Endometrial microvascular endothelial cells (primary cell): ENCODE results near the gene SNX12. TPM values are rescaled to one million over a fixed set of nuclear protein-coding genes. Genes with fewer than 3 reads are reported as not detected.

Source experiments
- in situ Hi-C: cut with HindIII; loops from 2 replicates; pipeline ENCODE4 v1.10.0; 2017; ENCODE audit warnings: low sequenced_read_pairs, low pct_unique_long_range_greater_than_20kb; ENCODE audit errors: inconsistent ontology term
- total RNA-seq: library from RNA; depleted of rRNA; stranded (reverse); fragments of >200 nt; gene quantifications from one replicate; pipeline ENCODE4 v1.2.3, GENCODE V29; 2015; ENCODE audit errors: inconsistent ontology term

The SNX12 gene
- total RNA-seq, result 79.9 TPM

DNA sequence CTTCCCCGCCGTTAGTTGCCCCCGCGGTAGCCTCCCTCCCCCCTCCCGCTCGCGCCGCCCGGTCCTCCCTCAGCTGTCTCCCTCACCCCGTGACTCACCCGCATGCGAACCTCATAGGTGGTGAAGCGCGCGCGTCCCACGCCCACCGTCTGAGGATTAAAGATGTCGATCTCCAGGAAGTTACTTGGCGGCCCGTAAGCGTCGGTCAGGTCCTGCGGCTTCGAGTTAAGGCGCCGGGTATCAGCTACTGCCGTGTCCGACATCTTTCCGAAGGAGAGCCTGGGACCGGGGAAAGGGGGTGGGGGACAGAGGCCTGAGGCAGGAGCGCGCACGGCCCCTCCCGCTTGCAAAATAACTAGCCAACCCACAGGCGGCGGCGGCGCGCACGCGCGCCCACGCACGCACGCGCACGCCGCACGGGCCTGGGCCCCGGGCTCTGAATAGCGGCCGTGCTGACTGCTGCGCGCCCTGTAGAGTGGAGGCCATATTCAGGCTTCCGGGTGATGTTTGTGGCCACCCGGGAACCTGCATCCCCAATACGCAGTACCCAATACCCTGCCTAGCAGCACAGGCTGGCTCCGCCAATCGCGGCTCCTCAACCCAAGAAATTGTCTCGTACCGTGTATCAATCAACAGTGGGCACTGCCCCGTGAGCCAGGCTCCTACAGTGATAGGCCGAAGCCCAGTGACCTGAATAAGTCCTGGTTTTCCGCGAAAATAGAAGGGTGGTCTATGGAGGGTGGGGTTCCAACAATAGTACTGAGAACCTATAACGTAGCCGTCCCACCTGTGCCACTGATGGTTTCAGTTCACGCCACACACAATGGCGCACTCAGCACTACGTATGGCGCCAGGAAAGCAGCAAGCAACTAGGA lies at the start of gene SNX12:
TSS of gene SNX12 (minus strand) at position 291 of the 875 bp plus-strand sequence. CDS start at position 263, 28 bp downstream.
- in situ Hi-C loops, result no loop called here

DNA sequence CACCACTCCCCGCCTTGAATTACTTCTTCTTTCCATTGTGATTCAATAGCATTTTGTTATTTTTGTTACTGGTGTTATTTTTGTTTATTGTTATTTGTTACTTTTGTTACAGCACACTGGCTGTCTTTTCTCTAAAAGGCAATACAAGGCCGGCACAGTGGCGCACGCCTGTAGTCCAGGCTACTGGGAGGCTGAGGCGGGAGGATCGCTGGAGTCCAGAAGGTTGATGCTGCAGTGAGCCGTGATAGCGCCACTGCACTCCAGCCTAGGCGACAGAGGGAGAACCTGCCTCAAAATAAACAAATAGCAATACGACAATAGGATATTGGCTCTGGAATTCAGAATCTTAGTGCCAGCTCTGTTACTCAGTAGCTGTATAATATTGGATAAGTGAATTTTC lies 49.2 kb upstream of the SNX12 start:
- in situ Hi-C loops, result no loop called here

DNA sequence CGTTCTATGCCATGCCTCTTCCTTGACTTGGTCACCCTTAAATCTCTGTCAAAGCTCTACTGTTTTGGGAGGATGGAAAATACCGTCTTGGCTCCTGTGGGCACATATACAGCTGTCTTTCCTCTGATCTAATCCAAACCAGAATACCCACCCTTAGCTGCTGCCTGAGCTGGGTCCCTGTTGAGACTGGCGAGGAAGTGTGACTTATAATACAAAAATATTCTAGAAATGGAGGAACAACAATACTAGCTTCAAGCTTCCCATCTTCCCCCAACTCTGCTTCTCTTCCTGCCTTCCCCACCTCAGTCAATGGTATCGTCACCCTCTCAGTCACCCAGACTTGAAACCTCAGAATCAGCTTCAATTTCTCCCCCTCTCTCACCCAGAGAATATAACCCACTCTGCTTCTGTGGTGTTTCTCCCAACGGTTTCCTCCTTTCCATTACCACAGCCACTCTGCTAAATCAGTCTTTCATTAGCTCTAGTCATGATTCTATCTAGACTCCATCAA lies 43.8 kb upstream of the SNX12 start:
- in situ Hi-C loops, result no loop called here

DNA sequence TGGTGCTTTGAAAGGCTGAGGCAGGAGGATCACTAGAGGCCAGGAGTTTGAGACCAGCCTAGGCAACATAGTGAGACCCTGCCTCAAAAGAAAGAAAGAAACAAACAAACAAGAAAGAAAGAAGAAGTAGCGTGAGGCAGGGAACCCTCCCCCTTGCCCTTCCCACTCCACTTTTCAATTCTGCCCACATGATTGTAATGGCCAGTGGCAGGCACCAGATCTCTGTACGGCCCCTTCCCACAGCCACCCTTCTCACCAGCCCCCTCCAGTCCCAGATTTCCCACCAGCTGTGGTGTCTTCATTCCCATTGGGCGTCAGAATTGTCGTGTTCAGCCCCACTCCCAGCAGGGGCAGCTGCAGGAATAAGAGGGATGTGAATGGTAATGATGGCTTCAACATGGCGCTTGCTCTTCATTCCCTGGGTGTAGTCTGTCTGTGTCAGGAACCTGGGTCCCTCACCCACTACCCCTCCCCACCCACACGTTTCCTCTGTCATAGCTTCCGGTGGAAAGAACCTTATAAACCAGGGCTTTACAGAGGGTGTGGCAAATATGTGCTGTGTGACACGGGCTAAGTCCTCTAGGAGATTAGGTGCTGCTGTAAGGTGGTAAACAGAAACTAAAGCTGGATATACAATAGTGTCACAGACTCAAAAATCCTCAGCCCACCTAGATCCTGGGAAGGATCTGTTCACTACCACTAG lies 43.2 kb upstream of the SNX12 start, which contains the start of gene IL2RG:
TSS of gene IL2RG (minus strand) at position 437 of the 703 bp plus-strand sequence. CDS start at position 399, 38 bp downstream.
- in situ Hi-C loops, result no loop called here

DNA sequence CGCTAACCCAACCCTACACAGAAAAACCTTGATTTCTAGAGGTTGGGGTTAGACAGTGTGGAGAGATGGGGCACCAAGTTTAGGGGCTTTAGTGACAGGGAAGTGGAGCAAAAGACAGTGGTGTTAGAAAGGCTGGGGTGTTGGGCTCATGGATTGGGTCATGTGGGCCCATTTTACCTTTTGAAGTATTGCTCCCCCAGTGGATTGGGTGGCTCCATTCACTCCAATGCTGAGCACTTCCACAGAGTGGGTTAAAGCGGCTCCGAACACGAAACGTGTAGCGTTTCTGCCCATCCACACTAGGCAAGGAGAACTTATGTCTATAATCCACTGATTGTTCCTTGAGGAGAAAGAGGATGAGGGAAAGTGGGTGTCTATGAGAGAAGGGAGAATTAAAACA lies 40.9 kb upstream of the SNX12 start:
- in situ Hi-C loops, result no loop called here

DNA sequence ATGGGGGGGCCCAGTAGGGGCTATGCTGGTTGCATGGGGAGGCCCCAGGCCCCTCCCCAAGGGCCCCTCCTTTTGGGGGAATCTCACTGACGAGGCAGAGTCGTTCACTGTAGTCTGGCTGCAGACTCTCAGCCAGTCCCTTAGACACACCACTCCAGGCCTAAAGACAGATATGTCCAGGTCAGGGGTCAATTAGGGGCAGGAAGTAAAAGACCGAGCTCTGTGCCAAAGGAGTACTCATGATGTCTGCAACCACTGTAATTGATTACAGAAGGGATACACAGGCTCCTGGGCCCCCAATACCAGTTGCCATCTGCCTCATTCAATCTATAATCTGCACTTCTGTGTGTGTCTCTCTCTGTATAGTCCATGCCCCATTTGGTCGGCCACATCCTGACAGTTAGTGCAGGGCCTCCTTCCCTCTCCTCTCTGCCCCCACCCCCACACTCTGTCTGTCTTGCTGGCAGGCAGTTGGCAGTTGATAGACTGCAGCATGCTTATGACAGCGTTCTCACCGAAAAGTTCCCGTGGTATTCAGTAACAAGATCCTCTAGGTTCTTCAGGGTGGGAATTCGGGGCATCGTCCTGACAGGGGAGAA lies 39.7 kb upstream of the SNX12 start:
- in situ Hi-C loops, result no loop called here

DNA sequence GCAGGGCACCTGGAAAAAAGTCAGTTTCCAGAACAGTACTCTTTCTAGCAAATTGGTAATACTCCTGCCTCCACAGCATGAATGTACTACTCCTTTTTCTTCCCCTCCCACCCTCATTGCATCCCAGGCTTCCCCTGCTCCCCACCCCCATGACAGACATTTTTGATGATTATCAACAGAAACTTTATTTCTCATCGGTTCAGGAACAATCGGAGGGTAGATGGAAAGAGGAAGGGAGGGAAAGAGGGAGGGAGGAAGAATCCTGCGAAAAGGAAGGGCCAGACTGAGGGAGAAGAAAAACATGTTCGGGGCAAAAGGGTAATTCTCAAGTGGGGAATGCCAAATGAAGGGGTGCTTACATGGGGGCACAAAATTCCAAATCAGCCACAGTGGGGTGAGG lies 39.1 kb upstream of the SNX12 start:
- in situ Hi-C loops, result no loop called here

DNA sequence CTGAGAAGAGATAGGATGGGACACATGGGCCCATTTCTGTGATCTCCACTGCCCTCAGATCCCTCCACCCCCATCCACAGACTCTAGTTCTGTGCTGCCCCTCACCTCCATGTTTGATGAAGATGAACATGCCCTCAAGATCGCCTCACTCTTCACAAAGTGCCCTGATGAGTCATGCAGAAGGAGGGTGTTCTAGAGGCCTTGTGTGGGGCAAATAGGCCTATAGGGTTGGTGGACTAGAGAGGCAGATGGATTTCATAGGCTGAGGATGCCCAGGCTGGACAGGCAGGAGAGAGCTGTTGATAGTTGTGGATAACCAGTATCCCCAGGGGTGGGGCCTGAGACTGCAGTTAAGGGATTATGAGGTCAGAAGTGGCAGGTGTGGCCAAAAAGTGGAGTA lies 38.3 kb upstream of the SNX12 start, which contains the start of gene CXorf65:
TSS of gene CXorf65 (minus strand) at position 314 of the 400 bp plus-strand sequence. CDS start at position 130, 184 bp downstream.
- in situ Hi-C loops, result no loop called here

DNA sequence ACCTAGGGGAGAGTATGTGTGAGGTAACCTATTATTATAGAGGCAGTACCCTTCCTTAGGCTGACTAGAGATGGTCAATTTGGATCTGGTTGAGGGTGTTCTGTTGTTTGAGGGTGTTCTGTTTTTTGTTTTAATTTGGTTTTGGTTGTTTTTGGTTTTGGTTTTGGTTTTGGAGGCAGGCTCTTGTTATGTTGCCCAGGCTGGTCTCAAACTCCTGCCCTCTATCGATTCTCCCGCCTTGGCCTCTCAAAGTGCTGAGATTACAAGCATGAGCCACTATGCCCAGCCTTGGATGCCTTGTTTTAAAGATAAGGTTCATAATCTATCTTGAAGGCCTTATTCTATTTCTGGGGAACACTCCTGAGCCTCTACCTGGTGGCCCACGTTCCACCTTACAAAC lies 37.5 kb upstream of the SNX12 start:
- in situ Hi-C loops, result no loop called here

DNA sequence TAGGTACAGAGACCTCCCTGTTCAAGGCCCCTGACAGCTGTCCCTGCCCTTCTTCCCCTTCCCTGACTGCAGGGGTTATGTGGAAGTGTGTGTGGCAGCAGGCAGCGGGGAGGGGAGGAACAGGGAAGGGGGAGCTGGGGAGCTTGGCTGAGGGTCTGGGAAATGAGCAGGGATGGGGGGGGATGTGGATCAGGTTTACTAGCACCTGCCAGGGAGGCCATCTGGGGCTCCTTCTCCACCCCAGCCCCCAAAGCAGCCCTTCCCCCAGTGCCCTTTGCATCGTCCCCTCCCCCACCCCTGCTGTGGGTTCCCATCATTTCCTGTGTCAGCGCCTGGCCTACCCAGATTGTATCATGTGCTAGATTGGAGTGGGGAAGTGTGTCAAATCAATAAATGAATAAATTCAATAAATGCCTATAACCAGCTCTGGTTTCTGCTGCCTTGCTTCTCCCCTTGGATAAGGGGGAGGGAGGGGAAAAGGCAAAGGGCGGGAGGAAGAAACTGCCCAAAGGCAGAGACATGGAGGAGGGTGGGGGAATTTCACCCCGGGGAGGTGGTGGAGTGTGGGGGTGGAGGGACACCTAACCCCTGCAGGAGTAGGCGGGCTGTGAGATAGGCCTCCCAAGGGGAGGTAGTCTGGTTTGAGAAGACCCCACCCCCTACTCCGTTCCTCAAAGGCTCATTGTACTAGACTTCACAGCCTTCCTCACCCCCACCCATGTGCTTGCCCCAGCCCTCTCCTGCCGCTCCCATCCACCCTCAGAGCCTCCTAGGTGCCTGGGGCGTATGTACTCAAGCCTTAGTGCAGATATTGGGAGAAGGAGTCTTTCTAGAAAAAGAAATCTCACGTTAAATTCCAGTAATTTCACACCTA lies 35.2 kb upstream of the SNX12 start:
- in situ Hi-C loops, result no loop called here

DNA sequence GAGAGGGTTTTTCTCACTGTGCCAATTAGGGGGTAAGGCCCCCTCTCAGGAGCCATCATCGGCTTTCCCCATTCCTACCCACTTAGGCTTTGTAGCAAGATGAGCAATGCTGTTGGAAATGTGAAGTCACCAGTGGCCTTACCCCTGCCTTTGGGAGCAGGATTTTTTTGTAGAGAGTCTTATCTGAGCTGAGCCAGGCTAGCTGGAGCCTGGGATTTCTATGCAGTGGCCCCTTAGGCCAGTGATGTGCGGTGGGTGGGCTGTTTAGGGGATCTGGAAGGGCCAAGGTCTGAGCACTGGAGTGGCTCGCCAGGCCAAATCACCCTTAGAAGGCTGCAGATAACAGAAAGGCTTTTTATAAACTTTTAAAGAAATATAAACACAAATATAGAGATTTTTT lies 34.2 kb upstream of the SNX12 start:
- in situ Hi-C loops, result no loop called here

DNA sequence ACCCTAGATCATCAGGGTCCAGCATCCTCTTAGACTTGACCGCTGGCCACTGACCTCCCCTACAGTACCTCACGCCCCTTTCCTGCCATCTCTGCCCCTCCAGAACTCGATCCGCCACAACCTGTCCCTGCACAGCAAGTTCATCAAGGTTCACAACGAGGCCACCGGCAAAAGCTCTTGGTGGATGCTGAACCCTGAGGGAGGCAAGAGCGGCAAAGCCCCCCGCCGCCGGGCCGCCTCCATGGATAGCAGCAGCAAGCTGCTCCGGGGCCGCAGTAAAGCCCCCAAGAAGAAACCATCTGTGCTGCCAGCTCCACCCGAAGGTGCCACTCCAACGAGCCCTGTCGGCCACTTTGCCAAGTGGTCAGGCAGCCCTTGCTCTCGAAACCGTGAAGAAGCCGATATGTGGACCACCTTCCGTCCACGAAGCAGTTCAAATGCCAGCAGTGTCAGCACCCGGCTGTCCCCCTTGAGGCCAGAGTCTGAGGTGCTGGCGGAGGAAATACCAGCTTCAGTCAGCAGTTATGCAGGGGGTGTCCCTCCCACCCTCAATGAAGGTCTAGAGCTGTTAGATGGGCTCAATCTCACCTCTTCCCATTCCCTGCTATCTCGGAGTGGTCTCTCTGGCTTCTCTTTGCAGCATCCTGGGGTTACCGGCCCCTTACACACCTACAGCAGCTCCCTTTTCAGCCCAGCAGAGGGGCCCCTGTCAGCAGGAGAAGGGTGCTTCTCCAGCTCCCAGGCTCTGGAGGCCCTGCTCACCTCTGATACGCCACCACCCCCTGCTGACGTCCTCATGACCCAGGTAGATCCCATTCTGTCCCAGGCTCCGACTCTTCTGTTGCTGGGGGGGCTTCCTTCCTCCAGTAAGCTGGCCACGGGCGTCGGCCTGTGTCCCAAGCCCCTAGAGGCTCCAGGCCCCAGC lies 32.7 kb upstream of the SNX12 start:
- in situ Hi-C loops, result no loop called here

DNA sequence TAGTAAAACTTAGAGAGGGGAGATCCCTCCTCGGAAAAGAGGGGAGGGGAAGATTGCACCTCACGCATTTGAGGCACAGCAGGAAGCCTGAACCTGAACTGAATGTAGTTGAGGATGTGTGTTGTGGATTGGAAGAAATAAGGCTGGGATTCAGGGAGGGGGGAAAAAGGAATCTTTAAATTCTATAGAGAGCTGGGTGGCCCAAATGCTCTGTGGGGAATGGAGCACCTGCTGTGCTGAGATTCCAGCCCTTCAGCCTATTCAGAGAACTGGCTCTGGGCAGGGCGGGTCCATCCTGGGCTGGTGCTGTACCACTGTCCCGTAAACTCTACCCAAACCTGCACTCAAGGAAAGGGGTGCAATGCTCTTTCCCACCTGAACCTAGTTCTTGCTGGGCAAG lies 31.6 kb upstream of the SNX12 start:
- in situ Hi-C loops, result no loop called here

DNA sequence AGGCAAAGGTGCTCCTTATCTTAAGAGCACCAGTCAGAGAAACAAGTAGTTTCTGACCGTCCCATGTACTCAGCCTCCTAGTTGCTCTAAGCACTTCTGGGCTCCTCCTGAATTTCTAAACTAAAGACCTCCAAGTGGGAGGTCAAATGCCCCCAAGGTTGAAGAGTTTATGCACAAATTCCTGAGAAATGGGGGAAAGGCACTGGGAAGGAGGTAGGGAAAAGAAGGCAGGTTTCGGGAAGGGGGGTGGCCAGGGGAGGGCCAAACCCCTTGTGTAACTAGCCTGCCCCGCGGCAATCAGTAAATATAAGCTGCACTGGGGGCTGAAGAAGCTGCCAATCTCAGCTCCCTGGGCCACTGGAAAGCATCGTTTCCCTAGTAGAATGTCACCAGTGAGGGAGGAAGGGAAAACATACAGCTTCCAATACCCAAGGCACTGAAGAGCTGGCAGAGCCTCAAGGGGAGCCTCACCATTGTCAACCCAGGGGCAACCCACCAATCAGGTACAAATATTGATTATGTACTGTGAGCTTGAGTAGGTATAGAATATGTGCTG lies 30.9 kb upstream of the SNX12 start:
- in situ Hi-C loops, result no loop called here

DNA sequence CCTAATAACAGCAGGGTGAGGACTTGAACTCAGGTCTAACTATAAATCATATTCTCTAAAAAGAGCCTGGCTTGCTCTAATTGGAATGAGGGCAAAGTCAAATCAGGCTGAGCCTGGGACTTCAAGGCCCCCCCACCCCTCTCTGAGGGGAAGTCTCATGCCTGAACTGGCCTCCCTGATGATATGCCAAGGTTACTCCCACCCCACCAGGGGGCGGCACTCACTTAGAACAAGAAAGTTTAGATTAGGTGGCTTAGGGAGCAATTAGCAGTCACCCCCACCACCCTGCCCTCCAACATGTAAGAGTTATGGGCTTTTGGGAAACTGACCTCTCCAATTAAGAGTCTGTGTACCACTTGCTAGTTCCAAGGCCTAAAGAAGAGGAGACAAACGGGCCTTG lies 30.2 kb upstream of the SNX12 start:
- in situ Hi-C loops, result no loop called here

DNA sequence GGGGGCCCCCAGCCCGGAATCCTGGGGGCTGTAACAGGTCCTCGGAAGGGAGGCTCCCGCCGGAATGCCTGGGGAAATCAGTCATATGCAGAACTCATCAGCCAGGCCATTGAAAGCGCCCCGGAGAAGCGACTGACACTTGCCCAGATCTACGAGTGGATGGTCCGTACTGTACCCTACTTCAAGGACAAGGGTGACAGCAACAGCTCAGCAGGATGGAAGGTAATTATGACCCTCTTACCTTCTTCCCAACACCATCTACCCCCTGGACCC lies 28.6 kb upstream of the SNX12 start:
- in situ Hi-C loops, result no loop called here

DNA sequence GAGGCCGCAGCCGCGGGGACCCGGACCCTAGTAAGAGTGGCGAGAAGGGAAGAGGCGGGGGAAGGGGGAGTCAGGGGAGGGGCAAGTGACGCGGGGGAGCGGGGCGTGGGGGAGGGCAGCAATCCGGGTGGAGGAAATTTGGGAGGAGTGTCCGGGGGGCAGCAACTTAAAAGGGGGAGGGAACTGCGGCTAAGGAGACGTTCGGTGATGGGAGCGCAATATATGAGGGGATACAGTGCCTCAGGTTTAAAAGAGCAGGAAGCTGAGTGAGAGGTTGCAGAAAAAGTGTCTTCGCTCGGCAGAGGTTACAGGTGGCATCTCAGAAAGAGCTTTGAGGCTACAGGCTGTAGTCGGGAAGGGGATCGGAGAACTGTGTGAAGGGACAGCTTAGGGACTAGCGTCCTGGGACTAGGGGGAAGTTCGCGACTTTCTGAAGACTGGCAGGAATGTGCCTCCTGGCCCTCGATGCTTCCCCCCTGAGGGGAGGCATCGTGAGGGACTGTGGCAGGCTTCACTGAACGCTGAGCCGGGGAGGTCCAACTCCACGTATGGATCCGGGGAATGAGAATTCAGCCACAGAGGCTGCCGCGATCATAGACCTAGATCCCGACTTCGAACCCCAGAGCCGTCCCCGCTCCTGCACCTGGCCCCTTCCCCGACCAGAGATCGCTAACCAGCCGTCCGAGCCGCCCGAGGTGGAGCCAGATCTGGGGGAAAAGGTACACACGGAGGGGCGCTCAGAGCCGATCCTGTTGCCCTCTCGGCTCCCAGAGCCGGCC lies 28.0 kb upstream of the SNX12 start:
- in situ Hi-C loops, result no loop called here
